ENCODE data around the gene RAP1GAP.

DNA sequence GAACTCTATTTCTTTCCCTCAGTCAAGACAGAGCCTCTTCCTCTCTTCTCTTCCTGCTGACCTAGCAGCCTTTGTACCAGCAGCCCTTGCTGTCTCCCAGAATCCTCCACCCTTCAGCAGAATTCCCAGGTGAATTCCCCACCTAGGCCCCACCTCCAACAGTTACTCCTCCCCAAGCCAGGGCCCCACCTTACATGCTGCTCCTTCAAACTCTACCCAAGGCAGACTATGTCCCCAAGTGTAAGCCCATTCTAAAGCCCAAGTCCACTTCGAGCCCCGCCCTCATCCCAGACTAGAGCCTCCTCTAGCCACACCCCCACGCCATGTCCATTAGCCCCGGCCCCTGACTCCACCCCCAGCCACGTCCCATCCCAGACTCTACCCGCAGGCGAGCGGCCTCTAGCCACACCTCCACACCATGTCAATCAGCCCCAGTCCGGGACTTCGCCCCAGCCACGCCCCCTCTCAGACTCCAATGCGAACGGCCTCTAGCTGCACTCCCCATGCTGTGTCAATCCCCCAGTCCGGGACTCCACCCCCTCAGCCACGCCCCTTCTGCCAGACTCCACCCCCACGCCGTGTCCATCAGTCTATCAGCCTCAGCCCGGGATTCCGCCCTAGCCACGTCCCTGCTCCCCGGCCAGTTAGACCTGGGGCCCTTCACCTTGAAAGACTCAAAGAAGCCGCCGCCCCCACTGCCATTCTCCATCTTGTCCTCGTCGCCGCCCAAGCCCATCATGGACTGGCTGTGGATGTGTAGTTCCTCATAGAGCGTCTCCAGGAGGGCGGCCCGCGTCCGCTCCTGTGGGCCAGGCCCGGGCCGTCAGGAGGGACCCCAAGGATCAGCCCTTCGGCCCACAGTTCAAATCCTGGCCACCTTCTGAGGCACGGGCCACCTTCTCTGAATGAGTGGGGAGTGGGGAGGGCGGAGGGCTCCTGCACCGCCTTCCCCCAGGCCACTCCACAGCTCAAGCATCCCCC lies 61.3 kb downstream of the RAP1GAP start:
- TF ChIP-seq, protein P1, sequence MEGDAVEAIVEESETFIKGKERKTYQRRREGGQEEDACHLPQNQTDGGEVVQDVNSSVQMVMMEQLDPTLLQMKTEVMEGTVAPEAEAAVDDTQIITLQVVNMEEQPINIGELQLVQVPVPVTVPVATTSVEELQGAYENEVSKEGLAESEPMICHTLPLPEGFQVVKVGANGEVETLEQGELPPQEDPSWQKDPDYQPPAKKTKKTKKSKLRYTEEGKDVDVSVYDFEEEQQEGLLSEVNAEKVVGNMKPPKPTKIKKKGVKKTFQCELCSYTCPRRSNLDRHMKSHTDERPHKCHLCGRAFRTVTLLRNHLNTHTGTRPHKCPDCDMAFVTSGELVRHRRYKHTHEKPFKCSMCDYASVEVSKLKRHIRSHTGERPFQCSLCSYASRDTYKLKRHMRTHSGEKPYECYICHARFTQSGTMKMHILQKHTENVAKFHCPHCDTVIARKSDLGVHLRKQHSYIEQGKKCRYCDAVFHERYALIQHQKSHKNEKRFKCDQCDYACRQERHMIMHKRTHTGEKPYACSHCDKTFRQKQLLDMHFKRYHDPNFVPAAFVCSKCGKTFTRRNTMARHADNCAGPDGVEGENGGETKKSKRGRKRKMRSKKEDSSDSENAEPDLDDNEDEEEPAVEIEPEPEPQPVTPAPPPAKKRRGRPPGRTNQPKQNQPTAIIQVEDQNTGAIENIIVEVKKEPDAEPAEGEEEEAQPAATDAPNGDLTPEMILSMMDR (IDR thresholded peaks at IDR 0.05) = no peak
- TF ChIP-seq EZH2 (IDR thresholded peaks at IDR 0.05) = no peak
- TF ChIP-seq EZH2phosphoT487 (IDR thresholded peaks at IDR 0.05) = no peak
